RWPE2 (cell line): ENCODE data around the gene ZNF785.

Source experiments
- ATAC-seq: fragments of 200-7000 bp; cut with Tn5 transposase; 3 replicates; pipeline ENCODE4 v1.9.1; 2021; ENCODE audit warnings: low read depth
- DNase-seq: peaks from one replicate; pipeline ENCODE4 v3.0.0-alpha.2; 2020; ENCODE audit warnings: low spot score
- H3K27ac ChIP-seq: fragments of 450-650 bp; 2 replicates; pipeline ENCODE4 v1.5.1; 2017; ENCODE audit warnings: mild to moderate bottlenecking; ENCODE audit not compliant: poor library complexity, severe bottlenecking
- H3K27me3 ChIP-seq: fragments of 250-450 bp; sonication (Bioruptor Pico); 2 replicates; pipeline ENCODE4 v1.5.1; 2021; ENCODE audit warnings: mild to moderate bottlenecking, moderate library complexity; ENCODE audit not compliant: insufficient read depth, poor library complexity, severe bottlenecking
- H3K36me3 ChIP-seq: fragments of 250-450 bp; sonication (Bioruptor Pico); 2 replicates; pipeline ENCODE4 v1.5.1; 2020; ENCODE audit warnings: low read depth, mild to moderate bottlenecking, moderate library complexity
- H3K4me1 ChIP-seq: fragments of 250-450 bp; sonication (Bioruptor Pico); 2 replicates; pipeline ENCODE4 v1.5.1; 2021; ENCODE audit warnings: mild to moderate bottlenecking, moderate library complexity; ENCODE audit not compliant: insufficient read depth, poor library complexity, severe bottlenecking
- H3K4me3 ChIP-seq: fragments of 250-450 bp; sonication (Bioruptor Pico); 2 replicates; pipeline ENCODE4 v1.5.1; 2021; ENCODE audit warnings: mild to moderate bottlenecking, moderate library complexity; ENCODE audit not compliant: severe bottlenecking
- H3K9me3 ChIP-seq: fragments of 250-450 bp; sonication (Bioruptor Pico); 2 replicates; pipeline ENCODE4 v1.5.1; 2021; ENCODE audit warnings: mild to moderate bottlenecking, moderate library complexity; ENCODE audit not compliant: severe bottlenecking
- CTCF ChIP-seq: fragments of 450-650 bp; IDR thresholded peaks from one replicate; pipeline ENCODE4 v1.5.1; 2017; ENCODE audit warnings: mild to moderate bottlenecking, moderate library complexity; ENCODE audit not compliant: poor library complexity, severe bottlenecking

ZNF785 gene

GRCh38 chr16:30581457-30581856 lies 4.0 kb downstream of the ZNF785 start:
- no peak for TF ChIP-seq CTCF
- ATAC-seq (no peak), DNase-seq (no peak)
- Histone ChIP-seq H3K4me3 (no peak overlapping the region), H3K27me3 (no peaks in the 10 kb centered on the region), H3K4me1 (no peaks in the 10 kb centered on the region), H3K36me3 (peaks cover 59% of the 10 kb centered on the region), H3K9me3 (no peaks in the 10 kb centered on the region), H3K27ac (no peak overlapping the region)

- TF ChIP-seq CTCF: no peak
- Histone ChIP-seq H3K9me3 (no peaks in the 10 kb centered on the region), H3K4me3 (no peak overlapping the region), H3K36me3 (peaks cover 27% of the 10 kb centered on the region), H3K4me1 (no peaks in the 10 kb centered on the region), H3K27ac (no peak overlapping the region), H3K27me3 (no peaks in the 10 kb centered on the region)
- ATAC-seq (no peak), DNase-seq (no peak)
Measured at GRCh38 chr16:30574678-30575077, 10.8 kb downstream of the ZNF785 start.

- H3K4me3 ChIP-seq: peak within 1 kb of the TSS; percentile 56
- H3K36me3 ChIP-seq: peaks cover 5% of the 10 kb centered on the region; the same call in 1 of the 2 replicates
- DNase-seq (peak; percentile 92), ATAC-seq (peak; percentile 80)
- no peaks in the 10 kb centered on the region for H3K27me3 ChIP-seq
- peak within 1 kb of the TSS; percentile 83 for H3K27ac ChIP-seq
- no peaks in the 10 kb centered on the region for H3K9me3 ChIP-seq
- no peak for TF ChIP-seq CTCF
- peaks cover 15% of the 10 kb centered on the region for H3K4me1 ChIP-seq
Measured at GRCh38 chr16:30571445-30572322, 13.8 kb downstream of the ZNF785 start, which contains the start of gene ZNF688. Gene ZNF688 (minus strand): TSS chr16:30571714. CDS start chr16:30571629, 85 bp downstream.

GRCh38 chr16:30570636-30571444 lies 14.7 kb downstream of the ZNF785 start:
- ATAC-seq: peak; percentile 0; the same call in 1 of the 3 replicates
- H3K27ac ChIP-seq: peak overlapping the region; percentile 83

More at GRCh38 chr16:30570636-30571444, 14.7 kb downstream of the ZNF785 start:
- Histone ChIP-seq H3K4me1 (peaks cover 15% of the 10 kb centered on the region), H3K4me3 (peak overlapping the region; percentile 56), H3K27me3 (no peaks in the 10 kb centered on the region), H3K36me3 (peaks cover 4% of the 10 kb centered on the region; the same call in 1 of the 2 replicates), H3K9me3 (no peaks in the 10 kb centered on the region)
- no peak for TF ChIP-seq CTCF
- no peak for DNase-seq
